ENCODE results near the gene CFAP141.
"Not testable (repeated sequence)": the region's sequence is repeated elsewhere in the genome, so short reads cannot be mapped to it uniquely, and the experiment has no call there.

CFAP141 gene

GRCh38 chr1:154212083-154212482 is 6.0 kb upstream of the CFAP141 start:
- H3K9me3 ChIP-seq (ENCODE audit: control insufficient read depth, low read length) = no peaks in the 10 kb centered on the region
- no peak for DNase-seq
- H3K36me3 ChIP-seq (ENCODE audit: control insufficient read depth, insufficient read depth, low read length) = peaks cover 50% of the 10 kb centered on the region
- H3K4me1 ChIP-seq (ENCODE audit: control insufficient read depth, insufficient read depth, low read length, poor library complexity, severe bottlenecking) = no peaks in the 10 kb centered on the region
- H3K27me3 ChIP-seq (replicated peaks; ENCODE audit: control insufficient read depth, insufficient read depth, low read length, poor library complexity, severe bottlenecking) = no peaks in the 10 kb centered on the region
- no peak overlapping the region for H3K27ac ChIP-seq (ENCODE audit: insufficient read depth, low read length, poor library complexity, severe bottlenecking)
- H3K4me3 ChIP-seq (ENCODE audit: insufficient read depth, low read depth, low read length, poor library complexity, severe bottlenecking) = no peak overlapping the region

GRCh38 chr1:154208677-154209388 is 2.7 kb upstream of the CFAP141 start:
- H3K36me3 ChIP-seq (ENCODE audit: control insufficient read depth, insufficient read depth, low read length) = peaks cover 58% of the 10 kb centered on the region

GRCh38 chr1:154207262-154207661 is 1.1 kb upstream of the CFAP141 start:
- Histone ChIP-seq H3K27me3 (replicated peaks; ENCODE audit: control insufficient read depth, insufficient read depth, low read length, poor library complexity, severe bottlenecking) (no peaks in the 10 kb centered on the region), H3K9me3 (ENCODE audit: control insufficient read depth, low read length) (no peaks in the 10 kb centered on the region), H3K4me3 (ENCODE audit: insufficient read depth, low read depth, low read length, poor library complexity, severe bottlenecking) (no peak overlapping the region), H3K36me3 (ENCODE audit: control insufficient read depth, insufficient read depth, low read length) (peaks cover 43% of the 10 kb centered on the region), H3K4me1 (ENCODE audit: control insufficient read depth, insufficient read depth, low read length, poor library complexity, severe bottlenecking) (no peaks in the 10 kb centered on the region), H3K27ac (ENCODE audit: insufficient read depth, low read length, poor library complexity, severe bottlenecking) (no peak overlapping the region)
- DNase-seq = no peak

More at GRCh38 chr1:154208677-154209388, 2.7 kb upstream of the CFAP141 start:
- Histone ChIP-seq H3K4me1 (ENCODE audit: control insufficient read depth, insufficient read depth, low read length, poor library complexity, severe bottlenecking) (no peaks in the 10 kb centered on the region), H3K27ac (ENCODE audit: insufficient read depth, low read length, poor library complexity, severe bottlenecking) (no peak overlapping the region), H3K9me3 (ENCODE audit: control insufficient read depth, low read length) (no peaks in the 10 kb centered on the region), H3K27me3 (replicated peaks; ENCODE audit: control insufficient read depth, insufficient read depth, low read length, poor library complexity, severe bottlenecking) (no peaks in the 10 kb centered on the region), H3K4me3 (ENCODE audit: insufficient read depth, low read depth, low read length, poor library complexity, severe bottlenecking) (no peak overlapping the region)
- DNase-seq = no peak

- H3K27ac ChIP-seq (ENCODE audit: insufficient read depth, low read length, poor library complexity, severe bottlenecking); H3K4me1 ChIP-seq (ENCODE audit: control insufficient read depth, insufficient read depth, low read length, poor library complexity, severe bottlenecking); DNase-seq; H3K27me3 ChIP-seq (replicated peaks; ENCODE audit: control insufficient read depth, insufficient read depth, low read length, poor library complexity, severe bottlenecking); H3K9me3 ChIP-seq (ENCODE audit: control insufficient read depth, low read length); H3K4me3 ChIP-seq (ENCODE audit: insufficient read depth, low read depth, low read length, poor library complexity, severe bottlenecking): not testable (repeated sequence)
- H3K36me3 ChIP-seq (ENCODE audit: control insufficient read depth, insufficient read depth, low read length) = peaks cover 31% of the 10 kb centered on the region
Measured at GRCh38 chr1:154205778-154206177, 355 bp downstream of the CFAP141 start.

- no peaks in the 10 kb centered on the region for H3K36me3 ChIP-seq (ENCODE audit: control insufficient read depth, insufficient read depth, low read length)
- H3K9me3 ChIP-seq (ENCODE audit: control insufficient read depth, low read length) = no peaks in the 10 kb centered on the region
- H3K27me3 ChIP-seq (replicated peaks; ENCODE audit: control insufficient read depth, insufficient read depth, low read length, poor library complexity, severe bottlenecking) = no peaks in the 10 kb centered on the region
- DNase-seq = no peak
- H3K27ac ChIP-seq (ENCODE audit: insufficient read depth, low read length, poor library complexity, severe bottlenecking) = no peak overlapping the region
- no peaks in the 10 kb centered on the region for H3K4me1 ChIP-seq (ENCODE audit: control insufficient read depth, insufficient read depth, low read length, poor library complexity, severe bottlenecking)
- H3K4me3 ChIP-seq (ENCODE audit: insufficient read depth, low read depth, low read length, poor library complexity, severe bottlenecking) = no peak overlapping the region
Measured at GRCh38 chr1:154199563-154199879, 6.6 kb downstream of the CFAP141 start.

GRCh38 chr1:154198756-154199562 is 7.2 kb downstream of the CFAP141 start:
- H3K27me3 ChIP-seq (replicated peaks; ENCODE audit: control insufficient read depth, insufficient read depth, low read length, poor library complexity, severe bottlenecking) = no peaks in the 10 kb centered on the region
- H3K27ac ChIP-seq (ENCODE audit: insufficient read depth, low read length, poor library complexity, severe bottlenecking) = no peak overlapping the region
- peak in 2 of 3 donors; percentile 11 to 26 for DNase-seq
- H3K9me3 ChIP-seq (ENCODE audit: control insufficient read depth, low read length) = no peaks in the 10 kb centered on the region
- H3K4me3 ChIP-seq (ENCODE audit: insufficient read depth, low read depth, low read length, poor library complexity, severe bottlenecking) = no peak overlapping the region
- H3K4me1 ChIP-seq (ENCODE audit: control insufficient read depth, insufficient read depth, low read length, poor library complexity, severe bottlenecking) = no peaks in the 10 kb centered on the region
- no peaks in the 10 kb centered on the region for H3K36me3 ChIP-seq (ENCODE audit: control insufficient read depth, insufficient read depth, low read length)

- Histone ChIP-seq H3K9me3 (ENCODE audit: control insufficient read depth, low read length) (no peaks in the 10 kb centered on the region), H3K27ac (ENCODE audit: insufficient read depth, low read length, poor library complexity, severe bottlenecking) (no peak overlapping the region), H3K4me3 (ENCODE audit: insufficient read depth, low read depth, low read length, poor library complexity, severe bottlenecking) (no peak overlapping the region), H3K27me3 (replicated peaks; ENCODE audit: control insufficient read depth, insufficient read depth, low read length, poor library complexity, severe bottlenecking) (no peaks in the 10 kb centered on the region), H3K36me3 (ENCODE audit: control insufficient read depth, insufficient read depth, low read length) (no peaks in the 10 kb centered on the region), H3K4me1 (ENCODE audit: control insufficient read depth, insufficient read depth, low read length, poor library complexity, severe bottlenecking) (no peaks in the 10 kb centered on the region)
- no peak for DNase-seq
Measured at GRCh38 chr1:154193821-154194220, 12.3 kb downstream of the CFAP141 start.

- no peak overlapping the region for H3K27ac ChIP-seq (ENCODE audit: insufficient read depth, low read length, poor library complexity, severe bottlenecking)
- H3K27me3 ChIP-seq (replicated peaks; ENCODE audit: control insufficient read depth, insufficient read depth, low read length, poor library complexity, severe bottlenecking) = no peaks in the 10 kb centered on the region
- H3K4me1 ChIP-seq (ENCODE audit: control insufficient read depth, insufficient read depth, low read length, poor library complexity, severe bottlenecking) = no peaks in the 10 kb centered on the region
- no peak for DNase-seq
- H3K4me3 ChIP-seq (ENCODE audit: insufficient read depth, low read depth, low read length, poor library complexity, severe bottlenecking) = no peak overlapping the region
- H3K36me3 ChIP-seq (ENCODE audit: control insufficient read depth, insufficient read depth, low read length) = no peaks in the 10 kb centered on the region
- H3K9me3 ChIP-seq (ENCODE audit: control insufficient read depth, low read length) = no peaks in the 10 kb centered on the region
Measured at GRCh38 chr1:154192476-154192875, 13.7 kb downstream of the CFAP141 start.

GRCh38 chr1:154191990-154192461 is 14.1 kb downstream of the CFAP141 start, which contains the start of gene TPM3:
TSS of gene TPM3 (minus strand) at chr1:154192100. CDS start at chr1:154192018, 82 bp downstream.
- Histone ChIP-seq H3K27ac (ENCODE audit: insufficient read depth, low read length, poor library complexity, severe bottlenecking) (no peak within 1 kb of the TSS), H3K4me1 (ENCODE audit: control insufficient read depth, insufficient read depth, low read length, poor library complexity, severe bottlenecking) (no peaks in the 10 kb centered on the region), H3K27me3 (replicated peaks; ENCODE audit: control insufficient read depth, insufficient read depth, low read length, poor library complexity, severe bottlenecking) (no peaks in the 10 kb centered on the region), H3K4me3 (ENCODE audit: insufficient read depth, low read depth, low read length, poor library complexity, severe bottlenecking) (no peak within 1 kb of the TSS), H3K36me3 (ENCODE audit: control insufficient read depth, insufficient read depth, low read length) (no peaks in the 10 kb centered on the region), H3K9me3 (ENCODE audit: control insufficient read depth, low read length) (no peaks in the 10 kb centered on the region)
- DNase-seq = no peak

- H3K36me3 ChIP-seq (ENCODE audit: control insufficient read depth, insufficient read depth, low read length) = no peaks in the 10 kb centered on the region
- H3K4me3 ChIP-seq (ENCODE audit: insufficient read depth, low read depth, low read length, poor library complexity, severe bottlenecking) = no peak overlapping the region
- H3K27me3 ChIP-seq (replicated peaks; ENCODE audit: control insufficient read depth, insufficient read depth, low read length, poor library complexity, severe bottlenecking) = no peaks in the 10 kb centered on the region
- H3K27ac ChIP-seq (ENCODE audit: insufficient read depth, low read length, poor library complexity, severe bottlenecking) = no peak overlapping the region
- no peaks in the 10 kb centered on the region for H3K4me1 ChIP-seq (ENCODE audit: control insufficient read depth, insufficient read depth, low read length, poor library complexity, severe bottlenecking)
- no peaks in the 10 kb centered on the region for H3K9me3 ChIP-seq (ENCODE audit: control insufficient read depth, low read length)
- no peak for DNase-seq
Measured at GRCh38 chr1:154190550-154190949, 15.6 kb downstream of the CFAP141 start.

Measured in effector memory CD4-positive, alpha-beta T cell (primary cell).